SK-N-SH (cell line): Measurements from ENCODE around the gene RPS6KA5. TPM values are rescaled to one million over a fixed set of nuclear protein-coding genes. Genes with fewer than 3 reads are reported as not detected.
A peak's percentile ranks its signal among the peaks of the same experiment; 100 is the strongest.

Experiments used
- CTCF ChIA-PET: fragments of 300-600, 350-600 bp; formaldehyde crosslinking; extraction: SDS; loops from one replicate; lab custom pipeline; 2021; lab: Yijun Ruan, JAX
- POLR2A ChIA-PET: fragments of 350-600 bp; sonication (Branson Sonifier 250); formaldehyde crosslinking; extraction: SDS; loops from one replicate; lab custom pipeline; 2020; ENCODE audit warnings: antibody characterized with exemption, inconsistent platforms; lab: Yijun Ruan, JAX
- DNase-seq: peaks from one replicate; pipeline ENCODE4 v3.0.0; 2012
- H2AFZ ChIP-seq: fragments of 200-600 bp; sonication (generic); 2 replicates; pipeline ENCODE4 v1.8.1; 2016; ENCODE audit warnings: antibody characterized with exemption, mild to moderate bottlenecking, low read depth
- H3F3A ChIP-seq: fragments of 200-600 bp; sonication (generic); replicated peaks from 2 replicates; pipeline ENCODE3; 2016; ENCODE audit warnings: antibody characterized with exemption, mild to moderate bottlenecking; ENCODE audit not compliant: insufficient read depth
- H3K27ac ChIP-seq, 2 experiments: fragments of 200-500 bp in 1 of 2; fragments of 200-600 bp in 1 of 2; sonication (Bioruptor generic) in 1 of 2; sonication (generic), shearing (Covaris generic) in 1 of 2; 2 replicates each; pipeline versions ENCODE4 v1.5.1 to v1.6.1; 2014 to 2016; ENCODE audit warnings: low read depth in 2 of 2, inconsistent platforms in 1 of 2, low read length in 1 of 2, mild to moderate bottlenecking in 1 of 2, mixed read lengths in 1 of 2
- H3K27me3 ChIP-seq: fragments of 200-600 bp; sonication (generic), shearing (Covaris generic); 2 replicates; pipeline ENCODE4 v1.6.1; 2016; ENCODE audit warnings: mixed run types; ENCODE audit not compliant: insufficient read depth
- H3K36me3 ChIP-seq, 2 experiments: fragments of 200-500 bp in 1 of 2; fragments of 200-600 bp in 1 of 2; sonication (Bioruptor generic) in 1 of 2; sonication (generic) in 1 of 2; replicated peaks in 1 of 2; 2 replicates each; pipeline versions ENCODE3 to v1.5.1; 2014 to 2016; ENCODE audit warnings: low read length in 1 of 2, mild to moderate bottlenecking in 1 of 2; ENCODE audit not compliant: insufficient read depth in 2 of 2, control insufficient read depth in 1 of 2
- H3K4me1 ChIP-seq, 2 experiments: fragments of 200-500 bp in 1 of 2; fragments of 200-600 bp in 1 of 2; sonication (Bioruptor generic) in 1 of 2; sonication (generic), shearing (Covaris generic) in 1 of 2; 2 replicates each; pipeline versions ENCODE4 v1.5.1 to v1.6.1; 2014 to 2016; ENCODE audit warnings: low read depth in 1 of 2, low read length in 1 of 2, mixed run types in 1 of 2; ENCODE audit not compliant: insufficient read depth in 2 of 2, control insufficient read depth in 1 of 2
- H3K4me2 ChIP-seq: fragments of 200-600 bp; sonication (generic), shearing (Covaris generic); 2 replicates; pipeline ENCODE4 v1.6.1; 2017; ENCODE audit warnings: mixed run types
- H3K4me3 ChIP-seq, 2 experiments: fragments of 200-500 bp in 1 of 2; fragments of 200-600 bp in 1 of 2; sonication (Bioruptor generic) in 1 of 2; sonication (generic), shearing (Covaris generic) in 1 of 2; 2 replicates each; pipeline versions ENCODE4 v1.5.1 to v1.8.1; 2014 to 2016; ENCODE audit warnings: low read depth in 2 of 2, inconsistent platforms in 1 of 2, low read length in 1 of 2, mild to moderate bottlenecking in 1 of 2, mixed read lengths in 1 of 2, moderate library complexity in 1 of 2
- H3K79me2 ChIP-seq: fragments of 200-600 bp; sonication (generic); 2 replicates; pipeline ENCODE4 v1.8.1; 2017; ENCODE audit warnings: mild to moderate bottlenecking; ENCODE audit not compliant: insufficient read depth
- H3K9ac ChIP-seq: fragments of 200-600 bp; sonication (generic); 2 replicates; pipeline ENCODE4 v1.6.1; 2017; ENCODE audit warnings: mixed run types
- H3K9me2 ChIP-seq: fragments of 200-600 bp; sonication (generic); 2 replicates; pipeline ENCODE4 v1.6.1; 2017; ENCODE audit warnings: mixed run types
- H3K9me3 ChIP-seq: fragments of 200-600 bp; sonication (generic); 2 replicates; pipeline ENCODE4 v1.6.1; 2017; ENCODE audit warnings: mixed run types, mild to moderate bottlenecking, moderate library complexity
- H4K20me1 ChIP-seq: fragments of 200-600 bp; sonication (generic); 2 replicates; pipeline ENCODE4 v1.6.1; 2017; ENCODE audit warnings: mild to moderate bottlenecking, mixed run types; ENCODE audit not compliant: insufficient read depth
- CHD2 ChIP-seq: fragments of 150-350 bp; IDR thresholded peaks from 2 replicates; pipeline ENCODE4 v1.6.1; 2018; ENCODE audit warnings: low read length; ENCODE audit not compliant: partially characterized antibody
- ELF1 ChIP-seq: IDR thresholded peaks from 2 replicates; pipeline ENCODE4 v1.4.0; 2012
- EP300 ChIP-seq, 2 experiments: IDR thresholded peaks; 2 replicates each; pipeline versions ENCODE4 v1.4.0 to v1.6.1; 2012; ENCODE audit warnings: borderline replicate concordance in 1 of 2, low read depth in 1 of 2, low read length in 1 of 2
- FOSL2 ChIP-seq: IDR thresholded peaks from 2 replicates; pipeline ENCODE4 v1.4.0; 2012; ENCODE audit warnings: low read depth, mild to moderate bottlenecking, moderate library complexity, borderline replicate concordance
- FOXJ3 ChIP-seq: sonication (generic); formaldehyde crosslinking; IDR thresholded peaks from 2 replicates; pipeline ENCODE4 v1.5.1; 2020; ENCODE audit warnings: mild to moderate bottlenecking, missing genetic modification reagents
- GABPA ChIP-seq: IDR thresholded peaks from 2 replicates; pipeline ENCODE4 v1.4.0; 2012; ENCODE audit warnings: low read depth, mild to moderate bottlenecking
- GATA2 ChIP-seq: sonication (generic); formaldehyde crosslinking; IDR thresholded peaks from 2 replicates; pipeline ENCODE4 v1.5.0; 2020; ENCODE audit warnings: mild to moderate bottlenecking, missing genetic modification reagents
- JUND ChIP-seq: IDR thresholded peaks from 2 replicates; pipeline ENCODE4 v1.4.0; 2012
- MEF2A ChIP-seq: IDR thresholded peaks from 2 replicates; pipeline ENCODE4 v1.4.0; 2012; ENCODE audit warnings: low read depth, borderline replicate concordance
- NFIC ChIP-seq: IDR thresholded peaks from 2 replicates; pipeline ENCODE4 v1.4.0; 2012; ENCODE audit warnings: borderline replicate concordance
- NRF1 ChIP-seq: IDR thresholded peaks from 2 replicates; pipeline ENCODE4 v1.6.1; 2012; ENCODE audit warnings: low read depth, mild to moderate bottlenecking, low read length
- RCOR1 ChIP-seq: fragments of 150-350 bp; IDR thresholded peaks from 2 replicates; pipeline ENCODE4 v1.6.1; 2017; ENCODE audit warnings: antibody characterized with exemption, low read length
- RFX5 ChIP-seq: IDR thresholded peaks from 2 replicates; pipeline ENCODE4 v1.6.1; 2012; ENCODE audit warnings: mild to moderate bottlenecking, improper control_type of control experiment, low read length
- SIN3A ChIP-seq: IDR thresholded peaks from 2 replicates; pipeline ENCODE4 v1.6.1; 2012; ENCODE audit warnings: low read depth, mild to moderate bottlenecking, low read length, moderate library complexity, borderline replicate concordance
- TAF1 ChIP-seq: IDR thresholded peaks from 2 replicates; pipeline ENCODE4 v1.6.1; 2012; ENCODE audit warnings: low read depth, mild to moderate bottlenecking, low read length, moderate library complexity, borderline replicate concordance
- YY1 ChIP-seq: IDR thresholded peaks from 2 replicates; pipeline ENCODE4 v1.4.0; 2012; ENCODE audit warnings: low read depth, mild to moderate bottlenecking
- WGBS: methylation state at CpG from one replicate; pipeline ENCODE4 v1.1.6; 2017; ENCODE audit warnings: low lambda C conversion rate; 5-methylcytosine and 5-hydroxymethylcytosine counted together
- polyA plus RNA-seq, 3 experiments: library from polyadenylated mRNA; depleted of rRNA; stranded (reverse); fragments of >200 nt; gene quantifications; 2 replicates each; pipeline ENCODE4 v1.2.3, GENCODE V29; 2012
- TF ChIP-seq, protein P1 (sequence below): IDR thresholded peaks from 2 replicates; pipeline ENCODE4 v1.4.0; 2012; ENCODE audit warnings: low read depth
- TF ChIP-seq, protein P2 (sequence below): fragments of 200-600 bp; sonication (generic); IDR thresholded peaks from 2 replicates; pipeline ENCODE4 v1.6.1; 2017; ENCODE audit warnings: antibody characterized with exemption, mild to moderate bottlenecking, moderate library complexity
- TF ChIP-seq, protein P3 (sequence below): fragments of 150-350 bp; IDR thresholded peaks from 2 replicates; pipeline ENCODE4 v1.6.1; 2017; ENCODE audit warnings: antibody characterized with exemption, low read length, low read depth, borderline replicate concordance
- TF ChIP-seq, protein P4 (sequence below): IDR thresholded peaks from 2 replicates; pipeline ENCODE4 v1.6.1; 2012; ENCODE audit warnings: mild to moderate bottlenecking, low read depth, low read length, moderate library complexity

Gene RPS6KA5
- polyA plus RNA-seq, 1 of the 3 experiments (the other 2 are of a cell fraction): 0.67 TPM

DNA sequence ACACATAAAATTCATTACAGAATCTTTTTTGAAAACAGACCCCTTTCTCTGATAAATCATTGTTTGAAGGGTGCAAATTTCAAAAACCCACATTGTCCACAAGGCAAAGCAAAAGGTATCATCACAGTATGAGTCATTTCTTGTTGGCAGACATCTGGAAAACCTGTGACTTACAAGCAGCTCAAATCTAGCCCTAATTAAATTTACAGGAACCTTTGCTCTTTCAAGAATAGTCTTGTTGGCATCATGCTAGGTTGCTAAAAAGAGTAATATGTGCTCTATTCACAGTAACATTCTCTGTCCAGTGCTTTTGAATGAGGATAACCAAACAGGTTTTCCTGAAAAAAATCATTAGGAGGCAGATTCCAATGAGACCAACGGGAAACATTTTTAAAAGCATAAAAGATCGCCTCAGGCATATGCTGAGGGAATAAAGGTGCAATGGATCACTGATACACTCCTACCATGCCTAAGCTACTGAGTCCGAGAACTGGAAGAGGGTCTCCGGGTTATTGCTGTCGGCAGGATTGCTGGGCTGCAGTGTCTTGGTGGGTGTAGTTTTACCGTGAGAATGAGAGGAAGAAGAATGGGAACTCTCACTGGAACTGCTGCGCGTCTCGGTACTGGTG, 188.7 kb downstream of the RPS6KA5 start (continued):
- peak; percentile 7 to 29; a peak in 2 of 4 replicates for TF ChIP-seq EP300 (IDR thresholded peaks at IDR 0.05; ENCODE audit: borderline replicate concordance in 1 of 2, low read depth in 1 of 2, low read length in 1 of 2)
- TF ChIP-seq, protein P1, sequence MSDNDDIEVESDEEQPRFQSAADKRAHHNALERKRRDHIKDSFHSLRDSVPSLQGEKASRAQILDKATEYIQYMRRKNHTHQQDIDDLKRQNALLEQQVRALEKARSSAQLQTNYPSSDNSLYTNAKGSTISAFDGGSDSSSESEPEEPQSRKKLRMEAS: peak; percentile 44; the same call in 1 of the 2 replicates
- no peak for TF ChIP-seq SIN3A
- no peak for TF ChIP-seq GABPA
- TF ChIP-seq, protein P2, sequence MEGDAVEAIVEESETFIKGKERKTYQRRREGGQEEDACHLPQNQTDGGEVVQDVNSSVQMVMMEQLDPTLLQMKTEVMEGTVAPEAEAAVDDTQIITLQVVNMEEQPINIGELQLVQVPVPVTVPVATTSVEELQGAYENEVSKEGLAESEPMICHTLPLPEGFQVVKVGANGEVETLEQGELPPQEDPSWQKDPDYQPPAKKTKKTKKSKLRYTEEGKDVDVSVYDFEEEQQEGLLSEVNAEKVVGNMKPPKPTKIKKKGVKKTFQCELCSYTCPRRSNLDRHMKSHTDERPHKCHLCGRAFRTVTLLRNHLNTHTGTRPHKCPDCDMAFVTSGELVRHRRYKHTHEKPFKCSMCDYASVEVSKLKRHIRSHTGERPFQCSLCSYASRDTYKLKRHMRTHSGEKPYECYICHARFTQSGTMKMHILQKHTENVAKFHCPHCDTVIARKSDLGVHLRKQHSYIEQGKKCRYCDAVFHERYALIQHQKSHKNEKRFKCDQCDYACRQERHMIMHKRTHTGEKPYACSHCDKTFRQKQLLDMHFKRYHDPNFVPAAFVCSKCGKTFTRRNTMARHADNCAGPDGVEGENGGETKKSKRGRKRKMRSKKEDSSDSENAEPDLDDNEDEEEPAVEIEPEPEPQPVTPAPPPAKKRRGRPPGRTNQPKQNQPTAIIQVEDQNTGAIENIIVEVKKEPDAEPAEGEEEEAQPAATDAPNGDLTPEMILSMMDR: no peak
- TF ChIP-seq CHD2: no peak

GRCh38 chr14:90870950-90871604, 189.4 kb downstream of the RPS6KA5 start:
- no peaks in the 10 kb centered on the region for H3K9me3 ChIP-seq
- ChIA-PET POLR2A (no interaction called here), CTCF (no interaction called here)
- 51% methylated on average over 1 of the region's 1 CpG for WGBS
- H2AFZ ChIP-seq: no peak overlapping the region
- no peak overlapping the region for H3K4me2 ChIP-seq
- H3K79me2 ChIP-seq: no peaks in the 10 kb centered on the region
- DNase-seq: no peak
- no peaks in the 10 kb centered on the region for H4K20me1 ChIP-seq
- H3K9me2 ChIP-seq: no peaks in the 10 kb centered on the region
- H3F3A ChIP-seq: no peaks in the 10 kb centered on the region
- no peak overlapping the region for H3K9ac ChIP-seq
- peak overlapping the region in 1 of 2 experiments; percentile 87; a peak in 2 of 4 replicates for H3K27ac ChIP-seq
- H3K4me3 ChIP-seq: no peak overlapping the region
- no peaks in the 10 kb centered on the region for H3K36me3 ChIP-seq
- peaks cover 8 to 17% of the 10 kb centered on the region in 2 experiments; a peak in 3 of 4 replicates for H3K4me1 ChIP-seq
- no peaks in the 10 kb centered on the region for H3K27me3 ChIP-seq
- TF ChIP-seq, protein P2: no peak
- TF ChIP-seq ELF1 (no peak), YY1 (no peak), NRF1 (no peak), MEF2A (no peak), EP300 (IDR thresholded peaks at IDR 0.05; ENCODE audit: borderline replicate concordance in 1 of 2, low read depth in 1 of 2, low read length in 1 of 2) (no peak), NFIC (no peak), CHD2 (no peak), GATA2 (no peak), RFX5 (no peak), JUND (no peak), FOXJ3 (CRISPR knock-in tag) (no peak), RCOR1 (no peak), TAF1 (no peak), FOSL2 (no peak)
- TF ChIP-seq, protein P1: no peak
- TF ChIP-seq, protein P3, sequence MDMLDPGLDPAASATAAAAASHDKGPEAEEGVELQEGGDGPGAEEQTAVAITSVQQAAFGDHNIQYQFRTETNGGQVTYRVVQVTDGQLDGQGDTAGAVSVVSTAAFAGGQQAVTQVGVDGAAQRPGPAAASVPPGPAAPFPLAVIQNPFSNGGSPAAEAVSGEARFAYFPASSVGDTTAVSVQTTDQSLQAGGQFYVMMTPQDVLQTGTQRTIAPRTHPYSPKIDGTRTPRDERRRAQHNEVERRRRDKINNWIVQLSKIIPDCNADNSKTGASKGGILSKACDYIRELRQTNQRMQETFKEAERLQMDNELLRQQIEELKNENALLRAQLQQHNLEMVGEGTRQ: no peak
- TF ChIP-seq, protein P4, sequence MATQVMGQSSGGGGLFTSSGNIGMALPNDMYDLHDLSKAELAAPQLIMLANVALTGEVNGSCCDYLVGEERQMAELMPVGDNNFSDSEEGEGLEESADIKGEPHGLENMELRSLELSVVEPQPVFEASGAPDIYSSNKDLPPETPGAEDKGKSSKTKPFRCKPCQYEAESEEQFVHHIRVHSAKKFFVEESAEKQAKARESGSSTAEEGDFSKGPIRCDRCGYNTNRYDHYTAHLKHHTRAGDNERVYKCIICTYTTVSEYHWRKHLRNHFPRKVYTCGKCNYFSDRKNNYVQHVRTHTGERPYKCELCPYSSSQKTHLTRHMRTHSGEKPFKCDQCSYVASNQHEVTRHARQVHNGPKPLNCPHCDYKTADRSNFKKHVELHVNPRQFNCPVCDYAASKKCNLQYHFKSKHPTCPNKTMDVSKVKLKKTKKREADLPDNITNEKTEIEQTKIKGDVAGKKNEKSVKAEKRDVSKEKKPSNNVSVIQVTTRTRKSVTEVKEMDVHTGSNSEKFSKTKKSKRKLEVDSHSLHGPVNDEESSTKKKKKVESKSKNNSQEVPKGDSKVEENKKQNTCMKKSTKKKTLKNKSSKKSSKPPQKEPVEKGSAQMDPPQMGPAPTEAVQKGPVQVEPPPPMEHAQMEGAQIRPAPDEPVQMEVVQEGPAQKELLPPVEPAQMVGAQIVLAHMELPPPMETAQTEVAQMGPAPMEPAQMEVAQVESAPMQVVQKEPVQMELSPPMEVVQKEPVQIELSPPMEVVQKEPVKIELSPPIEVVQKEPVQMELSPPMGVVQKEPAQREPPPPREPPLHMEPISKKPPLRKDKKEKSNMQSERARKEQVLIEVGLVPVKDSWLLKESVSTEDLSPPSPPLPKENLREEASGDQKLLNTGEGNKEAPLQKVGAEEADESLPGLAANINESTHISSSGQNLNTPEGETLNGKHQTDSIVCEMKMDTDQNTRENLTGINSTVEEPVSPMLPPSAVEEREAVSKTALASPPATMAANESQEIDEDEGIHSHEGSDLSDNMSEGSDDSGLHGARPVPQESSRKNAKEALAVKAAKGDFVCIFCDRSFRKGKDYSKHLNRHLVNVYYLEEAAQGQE: no peak
